Right atrium auricular region (tissue), 2 donors: Measurements from ENCODE around the gene PRAC2. TPM values are rescaled to one million over a fixed set of nuclear protein-coding genes. Genes with fewer than 3 reads are reported as not detected.

Experiments
- DNase-seq: peaks from one replicate; pipeline ENCODE4 v3.0.0-alpha.2; 2019; ENCODE audit warnings: low spot score
- H3K27ac ChIP-seq, 2 donors: fragments of 200-600 bp; sonication (generic); 1 replicate in 1 of 2; 2 replicates in 1 of 2; pipeline ENCODE4 v1.5.1; 2016 to 2019
- H3K27me3 ChIP-seq, 2 donors: fragments of 200-600 bp; sonication (generic); one replicate each; pipeline versions ENCODE4 v1.5.1 to v1.6.0; 2017 to 2019
- H3K36me3 ChIP-seq: fragments of 200-600 bp; sonication (generic); one replicate; pipeline ENCODE4 v1.5.1; 2016
- H3K4me1 ChIP-seq, 2 donors: fragments of 200-600 bp; sonication (generic); one replicate each; pipeline versions ENCODE4 v1.5.1 to v1.6.0; 2017 to 2019
- H3K4me3 ChIP-seq, 2 donors: fragments of 200-600 bp; sonication (generic); 1 replicate in 1 of 2; 2 replicates in 1 of 2; pipeline ENCODE4 v1.5.1; 2017 to 2019; ENCODE audit warnings: mild to moderate bottlenecking in 1 of 2, moderate library complexity in 1 of 2
- H3K9me3 ChIP-seq, 2 donors: fragments of 200-600 bp; sonication (generic); one replicate each; pipeline ENCODE4 v1.5.1; 2019
- total RNA-seq, 2 donors: library from RNA; depleted of rRNA; stranded (reverse); fragments of >200 nt; gene quantifications; one replicate each; pipeline ENCODE4 v1.1.0, GENCODE V29; 2016
- TF ChIP-seq, protein P1 (sequence below), 2 donors: fragments of 200-600 bp; sonication (generic); IDR thresholded peaks; one replicate each; pipeline ENCODE4 v1.5.1; 2019; ENCODE audit warnings: antibody characterized with exemption in 2 of 2

PRAC2 gene
- total RNA-seq, 2 donors from 2014 or later = not detected

DNA sequence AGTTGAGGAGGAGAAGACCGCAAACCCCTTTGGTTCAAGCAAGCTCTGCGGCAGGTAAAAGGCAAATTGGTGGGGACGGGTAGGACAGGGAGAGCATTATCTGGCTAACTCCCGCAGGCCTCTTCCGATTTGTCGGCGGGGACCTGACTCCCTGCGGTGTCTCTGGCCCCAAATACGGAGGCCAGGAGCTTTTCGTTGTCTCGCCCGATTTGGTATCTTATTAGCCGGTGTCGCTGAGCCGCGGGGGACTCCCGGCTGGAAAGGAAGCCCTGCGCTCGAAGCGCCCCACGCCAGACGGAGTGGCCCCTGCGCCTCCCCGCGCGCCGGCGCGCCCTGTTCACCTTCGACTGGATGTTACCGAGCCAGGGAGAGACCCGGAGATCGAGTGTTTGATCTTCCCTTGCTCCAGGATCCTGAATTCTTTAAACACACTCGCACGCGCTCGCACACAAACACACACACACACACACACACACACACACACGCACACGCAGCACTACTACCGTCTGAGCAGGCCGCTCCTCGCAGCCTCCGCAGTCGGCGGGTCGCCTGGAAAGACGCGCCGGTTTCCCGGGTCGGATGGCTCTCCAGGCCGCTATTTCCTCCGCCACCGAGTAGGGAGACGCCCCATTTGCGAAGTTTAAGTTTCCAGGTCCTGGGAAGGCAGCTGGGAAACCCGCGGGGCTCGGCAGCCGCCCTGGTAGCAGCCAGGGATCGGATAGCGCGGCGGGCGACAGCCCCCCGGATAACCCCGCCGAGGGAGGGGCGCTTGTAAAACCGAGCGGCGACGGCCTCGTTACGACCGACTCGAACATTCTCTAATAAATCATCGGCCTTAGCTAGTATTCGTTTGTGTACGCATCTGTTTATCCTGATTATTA lies 4.0 kb upstream of the PRAC2 start:
- peaks cover 63 to 76% of the 10 kb centered on the region in 2 donors for H3K27me3 ChIP-seq
- no peak overlapping the region for H3K4me3 ChIP-seq
- no peak overlapping the region for H3K27ac ChIP-seq
- TF ChIP-seq, protein P1, sequence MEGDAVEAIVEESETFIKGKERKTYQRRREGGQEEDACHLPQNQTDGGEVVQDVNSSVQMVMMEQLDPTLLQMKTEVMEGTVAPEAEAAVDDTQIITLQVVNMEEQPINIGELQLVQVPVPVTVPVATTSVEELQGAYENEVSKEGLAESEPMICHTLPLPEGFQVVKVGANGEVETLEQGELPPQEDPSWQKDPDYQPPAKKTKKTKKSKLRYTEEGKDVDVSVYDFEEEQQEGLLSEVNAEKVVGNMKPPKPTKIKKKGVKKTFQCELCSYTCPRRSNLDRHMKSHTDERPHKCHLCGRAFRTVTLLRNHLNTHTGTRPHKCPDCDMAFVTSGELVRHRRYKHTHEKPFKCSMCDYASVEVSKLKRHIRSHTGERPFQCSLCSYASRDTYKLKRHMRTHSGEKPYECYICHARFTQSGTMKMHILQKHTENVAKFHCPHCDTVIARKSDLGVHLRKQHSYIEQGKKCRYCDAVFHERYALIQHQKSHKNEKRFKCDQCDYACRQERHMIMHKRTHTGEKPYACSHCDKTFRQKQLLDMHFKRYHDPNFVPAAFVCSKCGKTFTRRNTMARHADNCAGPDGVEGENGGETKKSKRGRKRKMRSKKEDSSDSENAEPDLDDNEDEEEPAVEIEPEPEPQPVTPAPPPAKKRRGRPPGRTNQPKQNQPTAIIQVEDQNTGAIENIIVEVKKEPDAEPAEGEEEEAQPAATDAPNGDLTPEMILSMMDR (IDR thresholded peaks at IDR 0.05) = no peak
- peaks cover 0 to 24% of the 10 kb centered on the region in 2 donors for H3K4me1 ChIP-seq
- H3K9me3 ChIP-seq = no peaks in the 10 kb centered on the region
- DNase-seq = no peak
- H3K36me3 ChIP-seq = no peaks in the 10 kb centered on the region

DNA sequence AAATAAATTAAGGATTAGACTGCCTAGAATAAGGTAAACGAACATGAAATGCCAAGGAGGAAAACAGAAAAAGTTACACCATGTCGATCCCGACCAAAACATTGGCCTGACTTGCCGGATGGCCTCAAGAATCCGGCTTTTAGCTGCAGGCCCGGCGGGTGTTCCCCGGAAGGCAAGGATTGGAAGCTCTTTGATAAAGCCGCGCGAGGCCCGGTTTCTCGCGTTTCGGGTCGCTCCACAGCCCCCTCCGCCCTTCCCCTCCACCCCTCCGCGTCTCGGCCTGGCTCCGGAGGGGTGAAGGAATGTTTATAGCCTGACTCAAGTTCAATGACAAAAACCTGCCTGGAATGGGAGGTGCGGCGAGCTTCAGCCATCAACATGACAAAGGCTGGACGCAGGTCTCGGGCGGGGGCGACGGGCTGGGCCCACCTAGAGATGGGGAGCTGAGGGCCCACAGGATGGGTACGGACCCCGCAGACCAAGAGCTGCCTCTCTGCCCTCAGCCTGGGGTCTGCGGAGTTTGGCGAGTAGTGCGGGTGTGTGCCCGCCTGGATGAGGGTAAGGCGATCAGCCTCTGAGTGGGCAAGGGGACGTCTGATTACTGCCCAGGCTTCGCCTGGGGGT lies 3.2 kb upstream of the PRAC2 start:
- TF ChIP-seq, protein P1 (IDR thresholded peaks at IDR 0.05) = no peak
- no peak overlapping the region for H3K4me3 ChIP-seq
- H3K4me1 ChIP-seq = peaks cover 0 to 31% of the 10 kb centered on the region in 2 donors
- no peak for DNase-seq
- no peaks in the 10 kb centered on the region for H3K9me3 ChIP-seq
- peaks cover 71 to 81% of the 10 kb centered on the region in 2 donors for H3K27me3 ChIP-seq
- no peak overlapping the region for H3K27ac ChIP-seq
- H3K36me3 ChIP-seq = no peaks in the 10 kb centered on the region

DNA sequence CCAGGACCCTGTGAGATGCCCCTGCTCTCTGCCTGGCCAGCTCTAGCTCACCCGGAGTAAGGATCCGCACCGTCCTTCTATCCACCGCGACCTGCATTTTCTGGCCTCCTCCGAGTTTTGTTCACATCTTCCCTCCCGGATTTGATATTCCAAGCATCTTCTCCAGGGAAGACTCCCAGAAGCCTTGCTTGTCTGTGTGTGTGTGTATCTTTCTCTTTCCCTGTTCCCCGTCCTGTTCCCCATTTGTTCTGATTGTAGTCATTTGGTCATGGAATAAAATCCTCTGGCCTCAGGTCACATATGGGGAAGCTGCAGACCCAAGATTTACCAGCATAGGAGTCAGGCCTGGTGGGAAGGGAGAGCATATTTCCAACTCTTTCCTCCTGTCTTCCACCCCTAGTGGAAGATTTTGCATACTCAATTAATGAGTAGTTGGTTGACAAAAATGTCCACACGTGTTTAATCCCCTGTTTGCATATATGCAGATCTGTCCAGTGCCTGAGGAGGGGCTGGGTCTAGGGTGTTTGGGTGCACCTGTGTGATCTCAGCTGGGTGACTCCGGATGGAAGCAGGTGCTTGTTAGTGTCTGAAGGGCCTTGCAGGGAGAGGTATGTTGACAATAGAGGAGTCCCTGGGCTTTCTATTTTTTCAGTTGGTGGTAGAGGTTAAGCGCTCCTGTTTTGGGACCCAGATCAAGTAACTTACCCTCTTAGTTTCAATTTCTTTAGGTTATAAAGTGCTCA lies 2.5 kb upstream of the PRAC2 start:
- no peak overlapping the region for H3K4me3 ChIP-seq
- TF ChIP-seq, protein P1 (IDR thresholded peaks at IDR 0.05) = no peak
- no peaks in the 10 kb centered on the region for H3K36me3 ChIP-seq
- H3K4me1 ChIP-seq = peaks cover 0 to 37% of the 10 kb centered on the region in 2 donors
- H3K27ac ChIP-seq = no peak overlapping the region
- H3K27me3 ChIP-seq = peaks cover 77 to 87% of the 10 kb centered on the region in 2 donors
- no peak for DNase-seq
- no peaks in the 10 kb centered on the region for H3K9me3 ChIP-seq

DNA sequence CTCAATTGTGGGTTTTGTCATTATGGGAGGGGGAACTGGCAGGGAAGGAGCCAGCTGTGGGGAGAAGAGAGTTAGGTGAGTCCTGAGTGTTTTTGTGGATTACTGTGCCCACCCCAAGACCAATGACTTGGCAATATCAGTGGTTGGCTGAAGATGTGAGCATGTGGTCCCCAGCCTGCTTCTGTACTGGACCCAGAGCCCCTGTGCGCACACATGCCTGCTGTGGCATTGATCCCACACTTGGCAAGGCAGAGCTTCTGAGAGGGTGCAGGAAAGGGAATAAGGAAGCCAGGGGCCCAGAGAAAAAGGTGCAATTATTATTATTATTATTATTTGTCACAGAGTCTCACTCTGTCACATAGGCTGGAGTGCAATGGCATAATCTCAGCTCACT lies 2.0 kb upstream of the PRAC2 start:
- Histone ChIP-seq H3K4me3 (no peak overlapping the region), H3K27ac (no peak overlapping the region), H3K27me3 (peaks cover 81 to 93% of the 10 kb centered on the region in 2 donors), H3K9me3 (no peaks in the 10 kb centered on the region), H3K36me3 (no peaks in the 10 kb centered on the region), H3K4me1 (peaks cover 0 to 38% of the 10 kb centered on the region in 2 donors)
- TF ChIP-seq, protein P1 (IDR thresholded peaks at IDR 0.05) = no peak
- DNase-seq = no peak

DNA sequence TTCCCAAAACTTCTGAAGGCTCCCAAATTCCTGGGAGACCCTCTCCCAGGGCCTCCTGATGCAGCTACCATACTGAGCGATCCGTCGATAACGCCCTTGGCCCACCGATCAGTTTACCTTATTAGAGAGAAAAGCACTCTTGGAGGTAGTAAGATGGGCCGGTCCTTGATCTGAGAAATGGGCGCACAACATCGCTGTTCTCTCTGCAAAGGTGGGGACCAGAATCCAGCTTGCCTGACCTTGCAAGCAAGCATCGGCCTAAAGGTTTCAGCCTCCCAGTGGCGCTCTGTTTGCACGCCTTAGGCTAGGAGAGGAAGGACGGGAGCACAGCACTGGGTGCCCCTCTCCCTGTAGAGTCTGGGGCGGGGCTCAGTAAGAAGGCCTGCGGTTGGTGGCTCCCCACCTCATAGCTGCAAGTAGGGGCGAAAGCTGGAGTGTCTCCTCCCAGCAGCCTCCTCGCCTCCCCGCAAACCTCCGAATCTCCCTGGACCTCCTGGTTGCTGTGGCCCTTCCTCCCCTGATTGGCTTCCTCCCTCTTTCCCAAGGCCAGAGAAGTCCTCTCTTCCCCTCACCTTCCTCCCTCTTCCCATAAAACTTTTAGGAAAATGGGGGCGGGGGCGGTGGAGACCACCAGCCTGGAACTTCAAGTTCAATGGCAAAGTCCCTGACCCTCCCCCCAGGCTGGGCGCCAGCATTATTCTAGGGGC lies 631 bp upstream of the PRAC2 start, which contains the start of gene PRAC1:
Gene PRAC1, minus strand, starts transcription at position 318 of the 707 bp plus-strand sequence. Its CDS starts 126 bp downstream, at position 192.
- peaks cover 0 to 38% of the 10 kb centered on the region in 2 donors for H3K4me1 ChIP-seq
- no peaks in the 10 kb centered on the region for H3K36me3 ChIP-seq
- no peak within 1 kb of the TSS for H3K4me3 ChIP-seq
- H3K9me3 ChIP-seq = no peaks in the 10 kb centered on the region
- H3K27ac ChIP-seq = no peak within 1 kb of the TSS
- TF ChIP-seq, protein P1 (IDR thresholded peaks at IDR 0.05) = no peak
- no peak for DNase-seq
- H3K27me3 ChIP-seq = peaks cover 83 to 92% of the 10 kb centered on the region in 2 donors
